ES-I3 (cell line): ENCODE measurements around the gene LAGE3.
A peak's percentile ranks its signal among the peaks of the same experiment; 100 is the strongest.

Experiments
- H3K36me3 ChIP-seq: 2 replicates; pipeline ENCODE4 v1.6.1; 2013; ENCODE audit warnings: mild to moderate bottlenecking, low read length, control low read depth, moderate library complexity; ENCODE audit not compliant: insufficient read depth
- H3K4me1 ChIP-seq: 2 replicates; pipeline ENCODE4 v1.6.1; 2013; ENCODE audit warnings: mild to moderate bottlenecking, control low read depth, low read length; ENCODE audit not compliant: insufficient read depth
- H3K9ac ChIP-seq: 2 replicates; pipeline ENCODE4 v1.6.1; 2013; ENCODE audit warnings: low read depth, mild to moderate bottlenecking, low read length, moderate library complexity
- H3K9me3 ChIP-seq: 2 replicates; pipeline ENCODE4 v1.6.1; 2013; ENCODE audit warnings: mild to moderate bottlenecking, low read length, moderate library complexity; ENCODE audit not compliant: control insufficient read depth, insufficient read depth

LAGE3 gene

DNA sequence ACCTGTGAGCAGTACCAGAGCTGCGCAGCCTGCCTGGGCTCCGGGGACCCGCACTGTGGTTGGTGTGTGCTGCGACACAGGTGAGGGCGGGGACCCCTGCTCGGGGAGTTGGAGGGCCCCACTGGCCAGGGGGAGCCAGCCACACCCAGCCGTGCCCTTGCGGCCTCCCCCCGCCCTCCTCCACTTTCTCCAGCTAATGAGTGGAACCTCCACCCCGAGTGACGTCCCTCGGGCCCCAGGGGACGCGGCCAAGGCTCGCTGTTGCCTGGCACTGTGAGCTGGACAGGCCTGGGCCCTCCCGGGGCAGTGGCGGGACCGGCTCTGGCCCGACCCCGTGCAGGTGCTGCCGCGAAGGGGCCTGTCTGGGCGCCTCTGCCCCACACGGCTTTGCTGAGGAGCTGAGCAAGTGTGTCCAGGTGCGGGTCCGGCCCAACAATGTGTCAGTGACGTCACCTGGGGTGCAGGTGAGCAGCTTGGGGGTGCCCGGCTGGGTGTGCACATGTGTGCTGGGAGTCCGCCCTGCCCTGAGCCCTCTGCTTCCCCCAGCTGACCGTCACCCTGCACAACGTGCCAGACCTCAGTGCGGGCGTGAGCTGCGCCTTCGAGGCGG is 15.4 kb downstream of the LAGE3 start:
- Histone ChIP-seq H3K36me3 (no peaks in the 10 kb centered on the region), H3K4me1 (no peaks in the 10 kb centered on the region; the same call in 1 of the 2 replicates), H3K9me3 (no peaks in the 10 kb centered on the region), H3K9ac (no peak overlapping the region)

- Histone ChIP-seq H3K9me3 (no peaks in the 10 kb centered on the region), H3K9ac (no peak overlapping the region), H3K4me1 (no peaks in the 10 kb centered on the region; the same call in 1 of the 2 replicates), H3K36me3 (no peaks in the 10 kb centered on the region)
Measured at GRCh38 chrX:154462396-154462795, 16.7 kb downstream of the LAGE3 start.

DNA sequence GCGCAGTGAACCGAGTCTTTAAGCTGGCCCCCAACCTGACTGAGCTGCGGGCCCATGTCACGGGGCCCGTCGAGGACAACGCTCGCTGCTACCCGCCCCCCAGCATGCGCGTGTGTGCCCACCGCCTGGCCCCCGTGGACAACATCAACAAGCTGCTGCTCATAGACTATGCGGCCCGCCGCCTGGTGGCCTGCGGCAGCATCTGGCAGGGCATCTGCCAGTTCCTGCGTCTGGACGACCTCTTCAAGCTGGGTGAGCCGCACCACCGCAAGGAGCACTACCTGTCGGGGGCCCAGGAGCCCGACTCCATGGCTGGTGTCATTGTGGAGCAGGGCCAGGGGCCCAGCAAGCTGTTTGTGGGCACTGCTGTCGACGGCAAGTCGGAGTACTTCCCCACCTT is 18.8 kb downstream of the LAGE3 start:
- no peak overlapping the region for H3K9ac ChIP-seq
- H3K36me3 ChIP-seq: no peaks in the 10 kb centered on the region
- H3K9me3 ChIP-seq: no peaks in the 10 kb centered on the region
- no peaks in the 10 kb centered on the region; the same call in 1 of the 2 replicates for H3K4me1 ChIP-seq

DNA sequence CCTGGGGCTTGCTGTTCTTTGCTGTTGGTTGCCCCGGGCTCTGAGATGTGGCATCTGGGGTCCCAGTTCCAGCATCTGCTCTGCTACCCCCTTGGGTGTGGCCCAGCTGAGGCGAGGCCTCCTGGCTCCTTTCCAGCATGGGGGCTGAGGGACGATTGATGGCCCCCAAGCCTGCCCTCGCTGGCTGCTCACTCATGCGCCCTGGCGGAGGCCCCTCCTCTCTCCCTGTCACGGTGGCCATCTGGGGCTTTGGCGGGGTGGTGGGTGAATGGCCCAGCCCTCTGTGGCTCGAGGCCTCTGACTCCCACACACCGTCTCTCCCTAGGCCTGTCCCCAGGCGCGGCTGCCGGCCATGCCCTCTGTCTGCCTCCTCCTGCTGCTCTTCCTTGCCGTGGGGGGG is 19.2 kb downstream of the LAGE3 start:
- Histone ChIP-seq H3K9ac (no peak overlapping the region), H3K4me1 (no peaks in the 10 kb centered on the region; the same call in 1 of the 2 replicates), H3K9me3 (no peaks in the 10 kb centered on the region), H3K36me3 (no peaks in the 10 kb centered on the region)

DNA sequence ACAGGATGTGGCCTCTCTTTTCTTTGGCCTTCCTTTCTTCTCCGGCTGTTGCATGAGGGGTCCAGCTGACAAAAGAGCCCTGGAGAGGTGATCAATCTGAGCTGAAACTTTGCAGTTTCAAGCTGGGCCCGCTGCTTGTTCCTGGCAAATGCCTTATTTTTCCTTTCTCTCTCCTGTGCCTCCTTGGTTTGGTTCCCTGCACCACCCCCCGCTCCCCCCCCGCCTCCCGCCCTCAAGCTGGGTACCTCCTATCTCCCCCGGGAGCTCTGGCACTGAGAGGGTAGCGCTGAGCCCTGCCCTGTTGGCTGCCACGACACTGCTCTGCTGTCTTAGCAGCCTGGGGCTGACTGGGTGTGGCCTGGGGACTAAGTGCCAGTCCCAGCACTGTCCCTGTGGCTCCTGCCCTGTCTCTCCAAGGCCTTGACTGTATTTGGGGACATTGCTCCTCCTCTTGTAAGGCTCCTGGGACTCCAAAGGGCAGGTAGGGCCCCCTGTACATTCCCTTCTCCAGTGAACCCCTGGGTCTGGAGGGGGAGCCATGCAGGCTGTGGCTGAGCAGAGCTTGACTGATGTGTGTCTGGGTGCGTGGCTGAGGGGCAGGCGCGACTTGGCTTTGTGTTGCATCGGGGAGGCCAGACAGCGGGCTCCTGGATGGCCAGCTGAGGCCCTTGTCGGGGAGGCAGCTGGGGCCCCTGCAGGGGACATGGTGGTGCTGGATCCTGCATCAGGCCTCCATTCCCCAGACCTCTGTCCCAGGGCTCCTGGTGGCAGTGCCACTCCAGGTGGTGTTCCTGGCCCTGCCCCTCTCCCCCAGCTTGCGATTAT is 19.9 kb downstream of the LAGE3 start:
- H3K9me3 ChIP-seq: no peaks in the 10 kb centered on the region
- no peaks in the 10 kb centered on the region for H3K36me3 ChIP-seq
- peak overlapping the region; percentile 44; the same call in 1 of the 2 replicates for H3K9ac ChIP-seq
- H3K4me1 ChIP-seq: no peaks in the 10 kb centered on the region; the same call in 1 of the 2 replicates

DNA sequence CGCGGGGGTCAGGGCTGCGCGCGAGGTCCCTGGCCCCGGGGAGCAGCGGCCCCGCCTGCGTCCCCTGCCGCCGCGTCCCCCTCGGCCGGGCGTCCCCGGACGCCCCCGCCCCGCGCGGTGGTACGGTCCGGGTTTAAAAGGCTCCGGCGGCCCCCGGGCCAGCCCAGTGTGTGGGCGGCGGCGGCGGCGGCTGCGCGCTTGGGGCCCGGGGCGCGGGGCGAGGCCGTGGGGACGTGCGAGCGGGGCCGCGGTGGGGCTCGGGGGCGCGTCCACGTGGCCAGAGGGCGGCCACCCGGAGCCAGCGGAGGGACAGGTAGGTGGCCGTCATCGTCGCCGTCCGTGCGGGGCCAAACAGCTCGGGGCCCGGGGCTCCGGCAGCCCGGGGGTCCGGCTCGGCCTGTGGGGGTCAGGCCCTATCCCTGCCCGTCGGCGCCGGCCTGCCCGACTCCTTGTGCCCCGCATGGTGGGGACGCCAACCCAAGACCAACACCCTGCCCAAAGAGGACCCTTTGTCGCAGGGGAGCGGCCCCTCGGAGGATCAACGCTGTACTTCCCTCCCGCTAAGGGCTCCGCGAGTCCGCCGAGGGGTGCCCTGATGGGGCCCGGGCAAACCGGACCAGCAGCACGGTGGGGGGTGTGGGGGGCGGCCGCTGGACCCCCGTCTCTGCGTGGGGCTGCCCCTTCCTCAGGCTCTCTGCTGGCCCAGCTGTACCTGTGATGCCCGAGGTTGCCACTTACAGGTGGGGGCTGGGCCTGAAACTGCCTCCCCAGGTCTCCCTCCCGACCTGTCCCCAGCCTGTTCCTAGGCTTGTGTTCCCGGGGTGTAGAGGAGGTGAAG is 20.7 kb downstream of the LAGE3 start, which contains the start of gene PLXNA3:
Gene PLXNA3 (plus strand): TSS at position 166 of the 838 bp plus-strand sequence. CDS start 1,903 bp downstream, outside the sequence.
- H3K9ac ChIP-seq: peak within 1 kb of the TSS; percentile 45; the same call in 1 of the 2 replicates

DNA sequence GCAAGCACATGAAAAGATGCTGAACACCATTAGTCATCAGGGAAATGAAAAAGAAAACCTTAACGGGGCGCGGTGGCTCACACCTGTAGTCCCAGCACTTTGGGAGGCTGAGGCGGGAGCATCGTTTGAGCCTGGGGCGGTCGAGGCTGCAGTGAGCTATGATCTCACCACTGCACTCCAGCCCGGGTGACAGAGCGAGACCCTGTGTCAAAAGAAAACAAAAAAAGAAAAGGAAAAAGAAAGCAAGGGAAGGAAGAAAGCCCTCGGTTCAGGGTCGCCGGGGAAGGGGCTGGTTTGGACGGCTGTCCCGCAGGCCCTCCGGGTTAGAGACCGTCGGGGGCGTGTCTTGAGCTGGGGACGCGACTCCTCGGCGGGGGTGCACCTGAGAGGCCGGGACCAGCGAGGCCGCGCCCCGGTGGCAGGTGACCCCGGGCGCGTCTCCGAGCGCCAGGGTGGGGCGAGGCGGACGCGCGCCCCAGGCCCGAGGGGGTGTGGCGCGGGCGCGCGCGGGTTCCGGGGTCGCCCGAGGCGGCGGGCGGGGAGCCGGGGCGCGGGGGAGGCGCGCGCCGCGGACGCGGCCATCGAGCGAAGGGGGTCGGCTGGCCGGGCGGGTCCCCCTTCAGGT is 21.5 kb downstream of the LAGE3 start:
- Histone ChIP-seq H3K4me1 (no peaks in the 10 kb centered on the region; the same call in 1 of the 2 replicates), H3K9ac (peak overlapping the region; percentile 45; the same call in 1 of the 2 replicates), H3K36me3 (no peaks in the 10 kb centered on the region), H3K9me3 (no peaks in the 10 kb centered on the region)

More for the DNA sequence above, 20.7 kb downstream of the LAGE3 start, which contains the start of gene PLXNA3:
- Histone ChIP-seq H3K9me3 (no peaks in the 10 kb centered on the region), H3K4me1 (no peaks in the 10 kb centered on the region; the same call in 1 of the 2 replicates), H3K36me3 (no peaks in the 10 kb centered on the region)

GRCh38 chrX:154452823-154453222 is 26.3 kb downstream of the LAGE3 start:
- no peaks in the 10 kb centered on the region for H3K4me1 ChIP-seq
- H3K9me3 ChIP-seq: no peaks in the 10 kb centered on the region
- no peak overlapping the region for H3K9ac ChIP-seq
- no peaks in the 10 kb centered on the region for H3K36me3 ChIP-seq

DNA sequence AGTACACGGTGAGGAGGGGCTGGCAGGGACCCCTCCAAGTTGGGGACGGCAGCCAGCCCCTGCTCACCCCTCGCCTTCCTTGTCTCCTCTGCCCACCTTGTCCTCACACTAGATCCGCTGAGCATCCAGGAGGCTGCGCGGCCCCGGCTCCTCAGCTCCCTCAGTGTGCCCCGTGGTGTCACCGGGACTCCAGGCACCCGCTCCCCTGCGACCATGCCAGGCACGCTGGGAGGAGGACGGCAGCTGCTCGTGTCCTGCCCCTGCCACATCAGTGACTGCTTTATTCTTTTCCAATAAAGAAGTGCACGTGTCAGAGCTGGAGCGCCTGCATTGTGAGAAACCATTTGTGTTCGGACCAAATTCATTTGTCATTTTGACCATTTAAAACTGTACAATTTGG is 28.8 kb downstream of the LAGE3 start:
- Histone ChIP-seq H3K36me3 (no peaks in the 10 kb centered on the region; the same call in 1 of the 2 replicates), H3K9ac (no peak overlapping the region), H3K4me1 (no peaks in the 10 kb centered on the region), H3K9me3 (no peaks in the 10 kb centered on the region)

DNA sequence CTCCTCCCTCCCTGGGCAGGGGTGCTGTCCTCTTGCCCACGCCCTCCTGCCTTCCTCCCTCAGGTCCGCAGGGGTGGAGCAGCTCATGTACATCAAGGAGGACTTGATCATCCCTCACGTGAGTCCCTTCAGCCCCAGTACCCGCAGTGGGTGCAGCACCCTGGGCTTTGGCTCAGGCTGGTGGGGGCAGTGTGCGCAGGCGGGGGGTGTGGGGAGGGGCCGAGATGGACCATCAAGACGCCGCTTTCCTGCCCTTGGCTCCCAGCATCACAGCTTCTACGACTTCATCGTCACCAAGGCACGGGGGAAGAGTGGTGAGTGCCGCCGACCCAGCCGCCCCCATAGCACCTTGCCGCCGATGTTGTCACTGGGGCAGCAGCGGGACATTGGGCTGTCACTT is 29.5 kb downstream of the LAGE3 start:
- H3K9ac ChIP-seq: no peak overlapping the region
- no peaks in the 10 kb centered on the region; the same call in 1 of the 2 replicates for H3K36me3 ChIP-seq
- H3K4me1 ChIP-seq: no peaks in the 10 kb centered on the region
- no peaks in the 10 kb centered on the region for H3K9me3 ChIP-seq

GRCh38 chrX:154448484-154448883 is 30.6 kb downstream of the LAGE3 start:
- Histone ChIP-seq H3K4me1 (no peaks in the 10 kb centered on the region; the same call in 1 of the 2 replicates), H3K36me3 (no peaks in the 10 kb centered on the region; the same call in 1 of the 2 replicates), H3K9ac (no peak overlapping the region), H3K9me3 (no peaks in the 10 kb centered on the region)

GRCh38 chrX:154446430-154446829 is 32.7 kb downstream of the LAGE3 start:
- H3K4me1 ChIP-seq: no peaks in the 10 kb centered on the region; the same call in 1 of the 2 replicates
- H3K9ac ChIP-seq: no peak overlapping the region
- no peaks in the 10 kb centered on the region; the same call in 1 of the 2 replicates for H3K36me3 ChIP-seq
- H3K9me3 ChIP-seq: no peaks in the 10 kb centered on the region

DNA sequence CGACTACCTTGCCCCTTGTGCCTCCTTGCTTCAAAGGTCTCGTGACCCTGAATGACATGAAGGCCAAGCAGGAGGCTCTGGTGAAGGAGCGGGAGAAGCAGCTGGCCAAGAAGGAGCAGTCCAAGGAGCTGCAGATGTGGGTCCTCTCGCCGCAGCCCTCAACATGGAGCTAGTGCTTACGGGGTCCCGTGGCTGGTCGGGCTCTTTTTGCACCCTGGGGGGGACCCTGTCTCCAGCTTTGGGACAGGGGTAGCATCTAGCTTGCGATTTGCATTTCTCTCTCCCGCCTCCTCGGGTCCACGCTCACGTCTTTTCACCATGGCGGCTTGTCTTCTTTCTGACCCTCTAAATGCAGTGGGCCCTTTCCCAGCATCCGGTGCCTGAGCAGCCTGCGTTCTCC is 33.3 kb downstream of the LAGE3 start:
- Histone ChIP-seq H3K36me3 (peaks cover 3% of the 10 kb centered on the region; the same call in 1 of the 2 replicates), H3K9ac (no peak overlapping the region), H3K9me3 (no peaks in the 10 kb centered on the region), H3K4me1 (no peaks in the 10 kb centered on the region; the same call in 1 of the 2 replicates)
